Endothelial cell of umbilical vein (primary cell): ENCODE results near the gene NOTCH2.

Experiments used
- CTCF ChIP-seq, 2 donors: IDR thresholded peaks; 1 replicate in 1 of 2; 2 replicates in 1 of 2; pipeline ENCODE4 v1.5.1; 2011; ENCODE audit warnings: low read length in 2 of 2, mild to moderate bottlenecking in 2 of 2, moderate library complexity in 2 of 2, control low read depth in 1 of 2, inconsistent platforms in 1 of 2, low read depth in 1 of 2; ENCODE audit not compliant: insufficient read depth in 1 of 2; ENCODE audit errors: extremely low read depth in 1 of 2
- EZH2 ChIP-seq: IDR thresholded peaks from 2 replicates; pipeline ENCODE4 v1.6.1; 2012; ENCODE audit warnings: borderline replicate concordance, low read depth, mild to moderate bottlenecking, moderate library complexity, low read length, inconsistent platforms; ENCODE audit not compliant: severe bottlenecking
- MAX ChIP-seq: IDR thresholded peaks from 2 replicates; pipeline ENCODE4 v1.6.1; 2011; ENCODE audit not compliant: insufficient read depth, insufficient read length
- MYC ChIP-seq: IDR thresholded peaks from one replicate; pipeline ENCODE4 v1.6.1; 2011; ENCODE audit warnings: mild to moderate bottlenecking, low read depth, low read length
- POLR2A ChIP-seq: IDR thresholded peaks from 2 replicates; pipeline ENCODE4 v1.6.1; 2012; ENCODE audit warnings: low read depth, mild to moderate bottlenecking, control low read depth, low read length

- TF ChIP-seq POLR2A = no peak
- TF ChIP-seq EZH2 = no peak
- TF ChIP-seq CTCF (IDR thresholded peaks at IDR 0.05; ENCODE audit: extremely low read depth in 1 of 2, insufficient read depth in 1 of 2, low read depth in 1 of 2, low read length in 2 of 2) = no peak
- no peak for TF ChIP-seq MAX
- TF ChIP-seq MYC = no peak
These were observed 87.3 kb downstream of the NOTCH2 start for GRCh38 chr1:119981986-119982815.
